Stimulated activated CD8-positive, alpha-beta memory T cell treated with anti-CD3 and anti-CD28 coated beads, Interleukin-4, amount 100 ng/mL, for 24 hours (primary cell): ENCODE measurements around the gene LY9.

ENCODE experiments used
- DNase-seq: peaks from one replicate; pipeline ENCODE4 v3.0.0-alpha.2; 2020; ENCODE audit warnings: low read depth

The LY9 gene, protein sequence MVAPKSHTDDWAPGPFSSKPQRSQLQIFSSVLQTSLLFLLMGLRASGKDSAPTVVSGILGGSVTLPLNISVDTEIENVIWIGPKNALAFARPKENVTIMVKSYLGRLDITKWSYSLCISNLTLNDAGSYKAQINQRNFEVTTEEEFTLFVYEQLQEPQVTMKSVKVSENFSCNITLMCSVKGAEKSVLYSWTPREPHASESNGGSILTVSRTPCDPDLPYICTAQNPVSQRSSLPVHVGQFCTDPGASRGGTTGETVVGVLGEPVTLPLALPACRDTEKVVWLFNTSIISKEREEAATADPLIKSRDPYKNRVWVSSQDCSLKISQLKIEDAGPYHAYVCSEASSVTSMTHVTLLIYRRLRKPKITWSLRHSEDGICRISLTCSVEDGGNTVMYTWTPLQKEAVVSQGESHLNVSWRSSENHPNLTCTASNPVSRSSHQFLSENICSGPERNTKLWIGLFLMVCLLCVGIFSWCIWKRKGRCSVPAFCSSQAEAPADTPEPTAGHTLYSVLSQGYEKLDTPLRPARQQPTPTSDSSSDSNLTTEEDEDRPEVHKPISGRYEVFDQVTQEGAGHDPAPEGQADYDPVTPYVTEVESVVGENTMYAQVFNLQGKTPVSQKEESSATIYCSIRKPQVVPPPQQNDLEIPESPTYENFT

DNA sequence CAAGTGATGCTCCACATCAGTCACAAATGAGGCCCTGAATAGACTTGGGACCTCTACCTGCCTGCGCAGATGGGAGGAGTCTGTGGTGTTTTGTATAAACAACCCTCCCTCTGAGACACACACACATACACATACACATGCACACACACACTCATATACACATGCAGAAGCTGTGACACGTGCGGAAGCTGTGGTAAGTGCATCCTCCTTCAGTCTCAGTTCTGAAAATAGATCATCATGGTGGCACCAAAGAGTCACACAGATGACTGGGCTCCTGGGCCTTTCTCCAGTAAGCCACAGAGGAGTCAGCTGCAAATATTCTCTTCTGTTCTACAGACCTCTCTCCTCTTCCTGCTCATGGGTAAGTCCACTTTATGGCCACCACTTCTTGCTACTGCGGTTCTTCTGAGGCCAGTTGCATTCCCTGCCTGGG is at the start of gene LY9:
LY9 (plus strand) TSS at position 224 of the 433 bp plus-strand sequence; CDS start at position 238, 14 bp downstream.
- DNase-seq = peak; percentile 52

DNA sequence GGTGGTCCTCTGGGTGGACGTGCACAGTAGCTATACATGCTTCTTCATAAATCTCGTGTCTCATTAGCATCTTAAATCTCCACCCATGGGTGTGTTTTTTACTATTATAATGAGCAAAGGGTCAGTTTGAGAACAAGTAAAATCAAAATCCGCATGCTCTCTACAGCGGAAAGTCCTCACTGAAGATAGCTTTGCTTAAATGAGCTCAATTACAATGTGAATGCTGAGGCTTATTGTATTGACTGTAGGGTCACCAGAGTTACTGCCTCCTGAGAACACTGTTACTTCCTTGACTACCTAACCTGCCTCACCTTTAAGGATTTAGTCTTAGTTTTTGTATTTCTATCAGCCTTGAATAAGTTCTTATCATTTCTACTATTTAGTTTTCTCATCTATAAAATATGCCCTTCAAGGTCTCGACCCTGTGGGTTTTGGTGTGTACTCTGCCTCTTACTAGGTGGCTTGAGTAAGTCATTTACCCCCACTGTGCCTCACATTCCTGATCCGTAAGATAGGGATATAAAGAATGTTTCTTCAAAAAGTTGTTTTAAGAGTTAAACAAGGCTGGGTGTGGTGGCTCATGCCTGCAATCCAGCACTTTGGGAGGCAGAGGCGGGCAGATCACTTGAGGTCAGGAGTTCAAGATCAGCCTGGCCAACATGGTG is 49.0 kb upstream of the LY9 start:
- DNase-seq = no peak

DNA sequence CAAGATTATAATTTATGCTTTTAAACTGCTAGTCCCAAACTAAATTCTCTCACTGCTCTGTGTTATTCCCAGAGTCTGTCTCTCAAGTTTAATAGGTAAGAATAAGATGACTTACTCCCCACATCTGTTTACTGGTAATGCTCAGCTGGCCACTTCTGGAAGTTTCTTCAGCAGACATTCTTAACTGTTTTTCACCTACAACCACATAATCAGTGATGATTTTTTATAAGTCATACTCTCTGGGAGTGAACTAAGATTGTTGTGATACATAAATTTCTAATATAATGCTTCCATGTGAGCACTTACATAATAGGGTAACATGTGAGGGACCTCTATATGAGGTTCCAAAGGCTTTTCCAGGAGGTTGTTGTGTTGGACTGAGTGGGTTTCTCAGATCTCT is 48.3 kb upstream of the LY9 start:
- DNase-seq = no peak

DNA sequence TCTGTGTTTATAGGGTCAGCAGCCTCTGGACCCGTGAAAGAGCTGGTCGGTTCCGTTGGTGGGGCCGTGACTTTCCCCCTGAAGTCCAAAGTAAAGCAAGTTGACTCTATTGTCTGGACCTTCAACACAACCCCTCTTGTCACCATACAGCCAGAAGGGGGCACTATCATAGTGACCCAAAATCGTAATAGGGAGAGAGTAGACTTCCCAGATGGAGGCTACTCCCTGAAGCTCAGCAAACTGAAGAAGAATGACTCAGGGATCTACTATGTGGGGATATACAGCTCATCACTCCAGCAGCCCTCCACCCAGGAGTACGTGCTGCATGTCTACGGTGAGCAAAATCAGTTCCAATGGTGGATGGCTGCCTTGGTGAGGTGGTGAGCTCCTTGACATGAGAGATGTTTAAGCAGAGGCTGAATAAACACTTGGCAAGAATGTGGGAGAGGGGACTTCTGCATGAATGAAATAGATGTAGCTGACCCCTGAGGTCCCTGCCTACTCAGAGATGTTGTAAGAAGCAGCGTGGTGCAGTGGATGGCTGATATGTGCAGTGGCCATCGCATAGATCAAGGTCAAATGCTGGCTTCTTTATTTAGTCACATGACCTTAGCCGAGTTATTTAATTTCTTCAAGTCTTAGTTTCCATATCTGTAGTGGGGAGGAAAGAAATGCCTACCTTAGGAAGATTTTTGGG is 47.6 kb upstream of the LY9 start:
- DNase-seq = no peak

DNA sequence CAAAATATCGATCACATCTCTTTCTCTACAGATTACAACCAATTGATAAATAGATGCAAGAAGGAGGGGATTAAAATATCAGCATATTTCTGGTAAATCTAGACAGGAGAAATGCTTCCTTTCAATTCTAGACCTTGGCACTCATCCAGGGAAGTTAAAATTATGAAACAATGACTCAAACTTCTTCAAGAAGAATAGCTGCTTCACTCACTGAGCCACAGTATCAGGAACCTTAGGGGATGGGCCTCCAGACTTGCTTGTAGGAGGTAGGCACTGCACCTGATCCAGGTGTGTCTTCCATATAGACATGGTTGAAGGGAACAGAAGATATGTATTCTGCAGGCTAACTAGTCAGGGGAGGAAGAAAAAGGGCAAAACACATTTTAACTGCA is 47.1 kb upstream of the LY9 start:
- no peak for DNase-seq

DNA sequence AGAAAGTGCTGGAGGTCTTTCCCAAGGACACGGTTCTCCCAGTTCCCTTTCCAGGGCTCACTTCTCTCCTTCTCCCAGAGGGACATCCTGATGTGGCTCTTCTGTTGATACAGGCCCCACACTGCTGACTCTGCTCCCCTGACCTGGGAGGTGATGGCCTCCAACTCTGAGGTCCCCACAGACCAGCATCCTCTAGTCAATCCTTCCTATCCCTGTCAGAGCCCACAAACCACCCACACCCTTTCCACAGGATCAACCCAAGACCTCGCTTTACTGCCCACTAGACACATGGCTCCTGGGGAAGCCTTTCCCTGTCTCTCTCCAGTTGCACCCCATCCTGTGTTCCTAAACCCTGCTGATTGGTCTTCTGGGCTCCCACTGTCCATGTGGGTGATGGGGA is 45.4 kb upstream of the LY9 start:
- no peak for DNase-seq

DNA sequence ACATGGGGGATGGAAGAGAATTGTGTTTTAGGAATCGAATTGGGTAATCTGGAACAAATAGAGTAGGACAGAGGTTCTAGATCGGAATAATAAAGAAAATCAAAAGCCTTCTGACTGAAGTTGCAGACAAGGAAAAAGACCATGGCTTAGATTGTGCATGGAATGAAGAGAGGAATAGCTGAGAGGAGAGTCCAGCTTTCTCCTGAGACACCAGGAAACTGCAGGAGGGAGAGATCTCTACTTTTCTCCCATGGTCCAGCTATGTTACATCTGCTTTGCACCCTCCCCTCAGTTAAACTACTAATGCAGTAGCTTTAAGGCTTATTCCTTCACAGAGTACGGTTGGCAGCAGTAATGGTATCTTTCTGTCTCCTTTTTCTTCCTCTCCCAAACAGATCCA is 43.6 kb upstream of the LY9 start:
- DNase-seq = no peak

DNA sequence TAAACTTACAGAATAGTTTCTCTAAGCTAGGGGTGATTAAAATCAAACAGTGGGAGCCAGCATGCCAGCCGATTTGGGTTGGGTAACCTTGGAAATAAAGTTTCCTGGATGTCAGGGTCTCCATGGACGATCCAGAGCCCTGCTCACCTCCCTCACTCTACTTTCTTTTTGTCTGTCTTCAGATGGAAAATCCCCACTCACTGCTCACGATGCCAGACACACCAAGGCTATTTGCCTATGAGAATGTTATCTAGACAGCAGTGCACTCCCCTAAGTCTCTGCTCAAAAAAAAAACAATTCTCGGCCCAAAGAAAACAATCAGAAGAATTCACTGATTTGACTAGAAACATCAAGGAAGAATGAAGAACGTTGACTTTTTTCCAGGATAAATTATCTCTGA is 43.0 kb upstream of the LY9 start:
- no peak for DNase-seq

DNA sequence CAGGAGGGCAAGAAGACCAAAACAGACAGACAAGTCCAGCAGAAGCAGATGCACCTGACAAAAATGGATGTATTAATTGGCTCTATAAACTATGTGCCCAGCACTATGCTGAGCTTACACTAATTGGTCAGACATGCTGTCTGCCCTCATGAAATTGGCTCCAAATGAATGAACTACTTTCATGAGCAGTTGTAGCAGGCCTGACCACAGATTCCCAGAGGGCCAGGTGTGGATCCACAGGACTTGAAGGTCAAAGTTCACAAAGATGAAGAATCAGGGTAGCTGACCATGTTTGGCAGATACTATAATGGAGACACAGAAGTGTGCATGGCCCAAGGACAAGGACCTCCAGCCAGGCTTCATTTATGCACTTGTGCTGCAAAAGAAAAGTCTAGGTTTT is 42.4 kb upstream of the LY9 start:
- no peak for DNase-seq

DNA sequence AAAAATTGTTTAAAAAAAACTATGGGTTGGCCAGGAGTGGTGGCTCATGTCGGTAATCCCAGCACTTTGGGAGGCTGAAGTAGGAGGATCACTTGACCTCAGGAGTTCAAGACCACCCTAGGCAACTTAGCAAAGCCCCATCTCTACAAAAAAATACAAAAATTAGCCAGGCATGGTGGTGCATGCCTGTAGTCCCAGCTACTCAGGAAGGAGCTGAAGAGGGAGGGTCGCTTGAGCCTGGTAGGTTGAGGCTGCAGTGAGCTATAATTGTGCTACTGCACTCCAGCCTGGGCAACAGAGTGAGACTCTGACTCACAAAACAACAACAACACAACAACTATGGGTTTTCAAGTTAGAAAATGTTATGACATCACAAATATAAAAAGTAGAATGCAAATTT is 40.5 kb upstream of the LY9 start:
- no peak for DNase-seq

DNA sequence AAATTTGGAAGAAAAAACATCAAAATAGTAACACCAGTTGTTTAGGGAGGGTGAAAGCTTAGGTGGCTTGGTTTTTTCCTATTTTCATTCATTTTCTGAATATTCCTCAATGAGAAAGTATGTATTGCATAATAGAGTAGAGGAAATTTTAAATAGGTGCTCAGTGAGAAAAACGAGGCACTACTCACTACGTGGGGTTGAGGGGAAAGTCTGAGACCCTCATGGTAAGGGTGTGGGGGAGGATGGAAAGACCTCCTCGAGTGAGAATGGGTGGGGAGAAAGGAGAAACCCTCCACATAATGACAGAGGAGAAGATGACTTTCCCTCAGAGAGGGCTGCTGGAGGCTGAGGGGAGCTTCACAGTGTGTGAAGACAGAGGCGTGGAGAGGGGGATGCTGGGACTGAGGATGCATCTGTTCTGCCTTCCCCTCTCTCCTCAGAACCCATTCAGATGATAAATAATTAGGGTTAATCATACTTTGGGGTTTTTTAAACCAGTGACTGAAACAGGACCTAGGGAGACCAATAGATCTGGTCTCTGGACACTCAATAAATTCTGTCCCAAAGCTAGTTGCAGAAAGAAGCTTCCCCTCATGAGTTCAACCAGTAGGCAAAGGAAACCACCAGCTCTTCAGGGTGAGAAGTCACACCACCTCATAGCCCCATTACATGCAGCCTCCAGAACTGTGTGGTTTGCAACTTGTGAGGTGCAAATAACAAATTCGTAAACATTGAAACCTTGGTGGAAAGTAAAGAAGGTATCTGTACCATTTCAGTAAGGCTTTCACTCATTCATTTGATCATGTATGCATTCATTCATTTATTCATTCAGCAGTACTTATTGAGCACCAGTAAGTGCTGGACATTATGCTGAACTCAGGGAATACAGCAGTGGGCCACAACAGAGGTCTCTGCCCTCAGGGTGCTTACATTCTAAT is 39.8 kb upstream of the LY9 start:
- no peak for DNase-seq

DNA sequence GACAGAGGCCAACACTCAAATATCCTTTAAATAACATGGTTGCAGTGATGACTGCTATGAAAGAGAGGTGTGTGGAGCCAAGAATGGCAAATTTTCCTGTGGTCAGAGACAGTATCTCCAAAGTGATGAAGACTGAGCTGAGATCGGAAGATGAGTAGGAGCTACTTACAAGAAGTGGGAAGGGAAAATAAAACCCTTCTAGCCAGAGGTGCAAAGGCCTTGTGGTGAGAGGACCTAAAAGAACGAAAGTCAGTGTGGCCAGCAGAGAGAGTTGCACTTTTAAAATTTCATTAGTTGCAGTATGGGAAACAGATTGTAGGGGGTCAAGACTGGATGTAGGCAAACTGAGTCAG is 39.1 kb upstream of the LY9 start:
- no peak for DNase-seq

DNA sequence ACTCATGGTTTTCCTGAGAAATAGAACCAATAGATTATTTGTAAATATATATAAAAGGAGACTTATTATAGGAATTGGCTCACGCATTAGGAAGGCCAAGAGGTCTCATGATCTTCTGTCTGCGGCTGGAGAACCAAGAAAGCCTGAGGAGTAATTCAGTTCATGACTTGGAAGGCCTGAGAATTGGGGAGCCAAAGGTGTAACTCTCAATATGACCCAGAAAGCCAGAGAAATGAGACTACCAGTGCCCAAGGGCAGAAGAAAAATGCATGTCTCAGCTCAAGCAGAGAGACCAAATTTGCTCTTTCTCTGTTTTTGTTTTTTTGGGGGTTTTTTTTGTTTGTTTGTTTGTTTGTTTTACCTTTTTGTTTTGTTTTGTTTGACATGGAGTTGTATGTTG is 37.5 kb upstream of the LY9 start:
- DNase-seq = no peak

DNA sequence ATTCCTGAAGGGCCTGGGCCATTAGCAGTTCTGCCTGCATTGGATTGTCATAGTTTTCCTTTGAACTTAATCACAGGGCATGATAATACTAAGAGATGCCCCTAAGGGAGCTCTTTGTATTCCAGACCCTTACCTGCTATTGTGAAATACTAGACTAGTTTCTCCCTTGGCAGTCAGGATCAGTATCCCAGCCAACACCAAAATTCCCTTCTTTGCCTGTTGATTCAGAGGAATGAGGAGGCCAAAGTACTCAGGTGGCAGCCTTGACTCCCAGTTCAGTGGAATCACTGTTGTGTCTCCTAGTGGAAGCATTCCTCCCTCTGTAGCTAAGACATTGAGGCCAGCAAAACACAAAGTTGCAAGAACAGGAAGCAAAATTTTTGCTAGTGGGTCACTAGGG is 36.2 kb upstream of the LY9 start:
- DNase-seq = no peak

DNA sequence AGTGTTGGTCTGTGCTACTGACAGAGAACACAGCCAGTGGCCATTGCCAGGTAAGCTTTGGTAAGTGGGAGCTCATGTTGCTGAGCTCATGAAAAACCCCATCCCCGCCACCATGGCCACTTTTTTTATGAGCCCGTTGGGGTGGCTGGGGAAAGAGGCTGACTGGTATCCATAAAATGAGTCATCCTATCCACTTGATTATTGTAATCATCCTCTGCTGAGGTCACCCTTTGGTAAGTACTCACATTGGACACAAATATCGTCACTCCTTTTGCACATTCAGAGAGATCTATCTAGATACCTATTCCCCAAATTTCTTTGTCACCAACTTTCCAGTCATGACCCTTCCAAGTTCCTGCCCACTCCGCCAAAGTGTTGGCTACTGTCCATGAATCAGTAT is 34.9 kb upstream of the LY9 start:
- DNase-seq = no peak

DNA sequence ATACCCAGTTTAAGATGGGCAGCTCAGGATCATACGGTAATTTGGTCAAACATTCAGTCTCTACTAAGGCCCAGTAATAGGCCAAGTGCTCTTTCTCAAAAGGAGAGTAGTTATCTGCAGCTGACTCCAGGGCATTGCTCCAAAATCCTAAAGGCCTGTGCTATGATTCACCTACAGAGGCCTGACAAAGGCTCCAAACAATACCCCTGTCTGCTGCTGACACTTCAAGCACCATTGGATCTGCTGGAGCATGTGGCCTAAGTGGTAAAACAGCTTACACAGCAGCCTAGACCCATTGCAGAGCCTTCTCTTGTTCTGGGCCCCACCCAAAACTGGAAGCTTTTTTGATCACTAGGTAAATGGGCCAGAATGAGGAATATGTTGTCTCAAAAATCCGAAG is 34.1 kb upstream of the LY9 start:
- no peak for DNase-seq

DNA sequence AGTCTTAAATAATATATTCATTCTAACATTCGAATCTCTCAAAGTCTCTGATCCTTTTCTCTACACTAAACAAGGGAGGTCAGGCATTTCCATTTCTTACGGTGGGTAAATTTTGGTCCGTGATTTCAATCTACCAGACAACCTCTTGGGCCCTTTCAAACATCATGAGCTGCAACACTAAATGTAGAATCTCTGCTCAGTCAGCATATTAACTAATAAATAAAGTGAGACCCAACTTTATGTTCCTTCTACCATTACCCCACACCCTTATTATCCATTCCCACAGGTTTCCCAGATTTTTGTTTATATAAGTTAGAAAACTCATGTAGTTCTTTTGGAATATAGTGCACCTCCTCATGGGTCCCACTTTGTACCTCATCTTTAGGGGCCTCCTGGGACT is 32.0 kb upstream of the LY9 start:
- no peak for DNase-seq

DNA sequence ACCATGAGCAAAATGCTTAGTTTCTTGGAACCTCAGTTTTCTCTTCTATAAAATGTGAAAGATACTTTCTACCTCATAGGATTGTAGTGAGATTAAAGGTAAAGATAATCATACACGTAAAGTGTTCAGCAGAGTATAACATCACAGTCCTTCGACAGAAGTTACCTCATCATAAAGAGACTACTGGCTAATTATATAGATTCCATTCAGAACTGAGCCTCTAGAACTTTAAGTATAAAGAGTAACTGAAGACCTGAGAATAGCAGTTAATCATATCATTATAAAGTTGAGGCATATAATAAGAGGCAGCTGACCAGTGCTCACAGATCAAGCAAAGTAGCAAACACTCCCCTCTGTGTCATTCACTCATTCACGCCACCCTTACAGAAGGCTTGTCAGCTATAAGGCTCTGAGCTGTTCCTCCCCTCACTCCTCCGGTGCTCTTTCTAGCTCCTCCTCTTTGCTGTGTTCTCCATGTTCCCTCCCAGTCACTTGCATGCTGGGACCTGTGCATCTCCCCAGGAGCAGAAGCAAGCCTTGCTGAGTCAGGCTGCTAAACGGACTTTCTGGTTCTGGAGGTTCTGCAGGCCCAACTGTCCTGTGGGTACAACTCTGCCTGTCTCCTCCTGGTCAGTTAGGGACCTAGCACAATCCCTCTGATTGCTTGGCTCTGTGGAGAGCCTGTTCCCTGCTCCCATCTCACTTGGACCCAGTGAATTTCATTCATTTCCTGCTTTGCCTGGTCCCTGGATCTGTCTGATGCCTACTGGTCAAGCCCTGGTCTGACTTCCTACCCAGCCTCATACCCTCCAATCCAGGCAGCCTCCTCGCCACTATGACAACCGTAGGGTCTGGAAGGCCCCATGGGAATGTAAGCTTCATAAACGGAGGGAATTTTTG is 28.3 kb upstream of the LY9 start:
- DNase-seq = no peak

DNA sequence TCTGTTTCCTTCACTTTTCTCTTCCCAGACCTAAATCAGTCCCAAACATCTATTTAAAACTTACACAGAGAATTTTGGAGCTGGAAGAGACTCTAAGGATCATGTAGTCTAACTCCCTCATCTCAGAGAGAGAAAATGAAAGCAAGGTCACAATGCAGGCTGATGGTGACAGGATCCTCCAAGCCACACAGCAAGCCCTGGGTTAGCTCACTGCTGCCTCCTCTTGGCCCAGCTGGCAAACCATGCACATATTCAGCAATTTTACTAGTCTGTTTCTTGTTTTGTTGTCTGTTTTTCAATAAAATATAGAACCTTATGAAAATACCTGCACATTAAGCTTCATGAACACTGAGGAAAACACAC is 27.7 kb upstream of the LY9 start:
- DNase-seq = peak; percentile 72

DNA sequence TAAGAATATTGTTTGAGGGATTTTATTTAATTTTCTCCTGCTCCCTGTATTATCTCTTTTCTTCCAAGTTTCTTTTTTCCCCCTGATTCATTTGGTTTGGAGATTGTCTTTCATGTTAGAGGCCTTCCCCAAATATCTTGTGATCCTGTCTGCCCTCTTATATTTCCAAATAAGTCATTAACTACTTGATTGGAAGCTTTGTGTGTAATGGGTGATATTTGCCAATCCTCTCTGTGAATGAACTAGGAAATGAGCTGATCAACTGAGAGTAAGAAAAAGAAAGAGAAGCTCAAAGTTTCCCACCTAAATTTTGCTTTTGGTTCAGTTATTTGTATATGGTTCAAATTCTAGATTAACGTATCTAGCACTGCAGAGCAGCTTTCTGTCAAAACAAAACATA is 23.6 kb upstream of the LY9 start:
- no peak for DNase-seq

DNA sequence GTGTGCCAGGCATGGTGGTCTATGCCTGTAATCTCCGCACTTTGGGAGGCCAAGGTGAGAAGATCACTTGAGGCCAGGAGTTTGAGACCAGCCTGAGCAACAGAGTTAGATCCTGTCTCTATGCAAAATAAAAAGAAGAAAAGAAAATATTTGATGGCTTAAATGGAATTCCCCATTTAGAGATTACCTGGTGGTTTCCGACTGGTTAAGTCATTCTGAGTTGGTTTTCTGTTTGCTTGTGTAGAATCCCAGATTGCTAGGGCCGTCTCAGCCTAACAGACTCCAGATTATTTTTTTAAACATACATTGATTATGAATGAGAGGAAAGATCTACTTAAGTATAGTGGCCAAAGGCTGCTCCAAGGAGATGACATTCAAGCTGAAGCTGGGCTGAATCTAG is 22.9 kb upstream of the LY9 start:
- no peak for DNase-seq
